B cell (primary cell): ENCODE results near the gene CDKN2B. TPM values are rescaled to one million over a fixed set of nuclear protein-coding genes. Genes with fewer than 3 reads are reported as not detected.
A peak's percentile ranks its signal among the peaks of the same experiment; 100 is the strongest.

Source experiments
- ATAC-seq: fragments of 200-7000 bp; cut with Tn5 transposase; one replicate; pipeline ENCODE4 v1.10.0; 2021; ENCODE audit warnings: low read depth, mild to moderate bottlenecking, moderate number of reproducible peaks, moderate library complexity
- CTCF ChIA-PET: fragments of 350-600 bp; sonication (Branson Sonifier 250); formaldehyde crosslinking; loops from one replicate; lab custom pipeline; 2021; ENCODE audit warnings: antibody characterized with exemption, inconsistent platforms; lab: Charles Lee
- POLR2A ChIA-PET: fragments of 350-600 bp; sonication (Branson Sonifier 250); formaldehyde crosslinking; loops from one replicate; lab custom pipeline; 2021; ENCODE audit warnings: antibody characterized with exemption; lab: Charles Lee
- DNase-seq: peaks from one replicate; pipeline ENCODE4 v3.0.0; 2013
- H2AFZ ChIP-seq: 2 replicates; pipeline ENCODE4 v1.6.1; 2012; ENCODE audit warnings: mild to moderate bottlenecking, low read depth, low read length; ENCODE audit not compliant: insufficient read depth, poor library complexity, severe bottlenecking
- H3K27ac ChIP-seq, 2 donors: 1 replicate in 1 of 2; 2 replicates in 1 of 2; pipeline ENCODE4 v1.5.1; 2012 to 2013; ENCODE audit warnings: low read length in 2 of 2, mild to moderate bottlenecking in 2 of 2, moderate library complexity in 1 of 2
- H3K27me3 ChIP-seq, 4 experiments: fragments of 200-600 bp in 1 of 4; sonication (generic) in 1 of 4; replicated peaks in 1 of 4; 1 replicate in 2 of 4; 2 replicates in 2 of 4; pipeline versions ENCODE4 v1.6.1 to v1.7.0; 2013 to 2016; ENCODE audit warnings: low read length in 3 of 4, mild to moderate bottlenecking in 2 of 4, mixed read lengths in 1 of 4, moderate library complexity in 1 of 4; ENCODE audit not compliant: insufficient read depth in 4 of 4, control insufficient read depth in 3 of 4; ENCODE audit errors: control extremely low read depth in 1 of 4
- H3K36me3 ChIP-seq, 2 experiments: replicated peaks in 1 of 2; 1 replicate in 1 of 2; 2 replicates in 1 of 2; pipeline versions ENCODE4 v1.6.1 to v1.7.1; 2013; ENCODE audit warnings: low read length in 1 of 2; ENCODE audit not compliant: insufficient read depth in 2 of 2, control insufficient read depth in 1 of 2; ENCODE audit errors: control extremely low read depth in 1 of 2, extremely low read depth in 1 of 2
- H3K4me1 ChIP-seq, 2 donors: fragments of 200-600 bp in 1 of 2; sonication (generic) in 1 of 2; 1 replicate in 1 of 2; 2 replicates in 1 of 2; pipeline versions ENCODE4 v1.5.1 to v1.6.1; 2013 to 2017; ENCODE audit warnings: low read length in 2 of 2; ENCODE audit not compliant: control insufficient read depth in 2 of 2, insufficient read depth in 2 of 2
- H3K4me2 ChIP-seq: replicated peaks from 2 replicates; pipeline ENCODE3; 2012; ENCODE audit warnings: mild to moderate bottlenecking, low read depth, low read length; ENCODE audit not compliant: poor library complexity, severe bottlenecking
- H3K4me3 ChIP-seq, 5 experiments: fragments of 200-600 bp in 1 of 5; sonication (generic) in 1 of 5; 1 replicate in 3 of 5; 2 replicates in 2 of 5; pipeline versions ENCODE4 v1.5.1 to v1.7.0; 2011 to 2016; ENCODE audit warnings: low read length in 4 of 5, mild to moderate bottlenecking in 4 of 5, low read depth in 2 of 5, control low read depth in 1 of 5, moderate library complexity in 1 of 5; ENCODE audit not compliant: insufficient read depth in 1 of 5; ENCODE audit errors: control extremely low read depth in 1 of 5, extremely low read depth in 1 of 5
- H3K79me2 ChIP-seq: fragments of 200-600 bp; sonication (generic); one replicate; pipeline ENCODE4 v1.6.0; 2016; ENCODE audit warnings: low read length; ENCODE audit not compliant: control insufficient read depth, insufficient read depth
- H3K9ac ChIP-seq: fragments of 200-600 bp; sonication (generic); 2 replicates; pipeline ENCODE4 v1.6.1; 2017; ENCODE audit warnings: mild to moderate bottlenecking, low read length, moderate library complexity
- H3K9me3 ChIP-seq, 3 donors: one replicate each; pipeline versions ENCODE4 v1.6.1 to v1.7.1; 2013; ENCODE audit warnings: low read length in 2 of 3; ENCODE audit not compliant: control insufficient read depth in 2 of 3, insufficient read depth in 1 of 3; ENCODE audit errors: control extremely low read depth in 1 of 3
- H4K20me1 ChIP-seq: 2 replicates; pipeline ENCODE4 v1.6.0; 2012; ENCODE audit warnings: mild to moderate bottlenecking, low read length; ENCODE audit not compliant: insufficient read depth, control insufficient read depth, poor library complexity, severe bottlenecking
- H3K27ac Mint-ChIP-seq: one replicate; pipeline ENCODE4 v1.8.0; 2021; ENCODE audit warnings: mixed read lengths
- H3K27me3 Mint-ChIP-seq: one replicate; pipeline ENCODE4 v1.8.0; 2021; ENCODE audit warnings: mixed read lengths
- H3K4me1 Mint-ChIP-seq: one replicate; pipeline ENCODE4 v1.8.0; 2021; ENCODE audit warnings: mixed read lengths
- H3K4me3 Mint-ChIP-seq: one replicate; pipeline ENCODE4 v1.8.0; 2021; ENCODE audit warnings: mixed read lengths
- H3K9me3 Mint-ChIP-seq: one replicate; pipeline ENCODE4 v1.8.0; 2022; ENCODE audit warnings: mixed read lengths; ENCODE audit not compliant: insufficient read depth
- CTCF ChIP-seq: fragments of 200-600 bp; IDR thresholded peaks from one replicate; pipeline ENCODE4 v1.8.0; 2022; ENCODE audit warnings: antibody characterized with exemption, mild to moderate bottlenecking
- EZH2 ChIP-seq: IDR thresholded peaks from 2 replicates; pipeline ENCODE4 v1.6.1; 2012; ENCODE audit warnings: borderline replicate concordance, low read depth, mild to moderate bottlenecking, moderate library complexity, low read length; ENCODE audit not compliant: insufficient read depth, poor library complexity, severe bottlenecking
- WGBS: methylation state at CpG from one replicate; pipeline ENCODE4 v1.1.5; 2013; ENCODE audit warnings: missing lambda C conversion rate; ENCODE audit not compliant: insufficient coverage; 5-methylcytosine and 5-hydroxymethylcytosine counted together
- intact Hi-C: fragments of 100-400 bp; cut with micrococcal nuclease; formaldehyde crosslinking; loops from one replicate; pipeline ENCODE4 v1.10.0; 2022
- polyA plus RNA-seq: library from polyadenylated mRNA; depleted of rRNA; stranded (reverse); fragments of >200 nt; gene quantifications from 2 replicates; pipeline ENCODE4 v1.2.3, GENCODE V29; 2012
- total RNA-seq, 2 donors: library from RNA; stranded (reverse); fragments of 120-200 nt in 1 of 2; gene quantifications; 1 replicate in 1 of 2; 2 replicates in 1 of 2; pipeline versions ENCODE4 v1.2.3 to v1.2.4, GENCODE V29; 2013 to 2022

The CDKN2B gene
- total and polyA plus RNA-seq, 2 donors (not counting 1 experiment from before 2014, with no cell fraction given): 0.36 to 0.42 TPM

- H3K9ac ChIP-seq: no peak overlapping the region
- ChIA-PET POLR2A (no interaction called here), CTCF (interaction anchor here (1.0 to 5.4 kb wide), 4 partner anchors 22 to 155 kb away, joined by 3 to 43 read pairs (median 8); partner anchors contain the start of genes CDKN2A, CDKN2B and CDKN2B-AS1)
- 16% methylated on average over 41 of the region's 41 CpGs for WGBS
- DNase-seq (peak; percentile 60), ATAC-seq (no peak)
- no peak overlapping the region for H3K4me3 ChIP-seq
- intact Hi-C loops: no loop called here
- H4K20me1 ChIP-seq: no peaks in the 10 kb centered on the region
- H3K27ac Mint-ChIP-seq: peak overlapping the region; percentile 74
- H3K36me3 ChIP-seq: no peaks in the 10 kb centered on the region
- no peaks in the 10 kb centered on the region for H3K79me2 ChIP-seq
- H3K9me3 ChIP-seq: peaks cover 2 to 66% (median 40%) of the 10 kb centered on the region in 3 donors
- peak overlapping the region; percentile 37 for H3K4me3 Mint-ChIP-seq
- no peak overlapping the region for H3K27ac ChIP-seq
- peaks cover 21 to 35% of the 10 kb centered on the region in 2 donors for H3K4me1 ChIP-seq
- peaks cover 26% of the 10 kb centered on the region for H3K4me1 Mint-ChIP-seq
- H3K27me3 Mint-ChIP-seq: peaks cover 88% of the 10 kb centered on the region
- peaks cover 3 to 97% (median 80%) of the 10 kb centered on the region in 4 experiments for H3K27me3 ChIP-seq
- no peak overlapping the region for H2AFZ ChIP-seq
- TF ChIP-seq EZH2 (peak; percentile 49), CTCF (no peak)
- peaks cover 7% of the 10 kb centered on the region for H3K9me3 Mint-ChIP-seq
- no peak overlapping the region for H3K4me2 ChIP-seq
Observed at GRCh38 chr9:21968331-21969010, 40.6 kb downstream of the CDKN2B start.

GRCh38 chr9:21967702-21968101 is 41.4 kb downstream of the CDKN2B start:
- no peak overlapping the region for H3K4me3 Mint-ChIP-seq
- CTCF ChIA-PET: interaction anchor here (0.9 to 5.4 kb wide), 5 partner anchors 22 to 276 kb away, joined by 3 to 43 read pairs (median 4); partner anchors contain the start of genes CDKN2A, CDKN2B and CDKN2B-AS1
- WGBS: 0% methylated on average over 2 of the region's 10 CpGs
- Histone ChIP-seq H4K20me1 (no peaks in the 10 kb centered on the region), H3K27ac (no peak overlapping the region), H3K9me3 (peaks cover 0 to 66% (median 40%) of the 10 kb centered on the region in 3 donors), H3K36me3 (no peaks in the 10 kb centered on the region), H3K4me1 (peaks cover 21 to 34% of the 10 kb centered on the region in 2 donors), H3K27me3 (peaks cover 3 to 95% (median 82%) of the 10 kb centered on the region in 4 experiments), H3K9ac (no peak overlapping the region), H2AFZ (no peak overlapping the region), H3K4me3 (no peak overlapping the region), H3K4me2 (no peak overlapping the region), H3K79me2 (no peaks in the 10 kb centered on the region)
- H3K9me3 Mint-ChIP-seq: peaks cover 7% of the 10 kb centered on the region
- POLR2A ChIA-PET: no interaction called here
- DNase-seq (no peak), ATAC-seq (no peak)
- intact Hi-C loops: no loop called here
- TF ChIP-seq CTCF (no peak), EZH2 (no peak)
- H3K27me3 Mint-ChIP-seq: peaks cover 91% of the 10 kb centered on the region
- no peak overlapping the region for H3K27ac Mint-ChIP-seq
- H3K4me1 Mint-ChIP-seq: peaks cover 23% of the 10 kb centered on the region
